HG03469 (cell line): ENCODE data around the gene GID8.
A peak's percentile ranks its signal among the peaks of the same experiment; 100 is the strongest.

ENCODE experiments used
- ATAC-seq: cut with Tn5 transposase; IDR thresholded peaks from one replicate; pipeline ENCODE4 v1.9.1; 2021; ENCODE audit warnings: mild to moderate bottlenecking, moderate library complexity, moderate number of reproducible peaks; ENCODE audit not compliant: unreplicated experiment

Gene GID8

GRCh38 chr20:62938105-62938888, at the start of gene GID8:
Gene GID8, plus strand, starts transcription at chr20:62938147. Its CDS starts 3,356 bp downstream, at chr20:62941503.
- ATAC-seq = peak; percentile 31

GRCh38 chr20:62888406-62888805, 49.5 kb upstream of the GID8 start:
- no peak for ATAC-seq

- no peak for ATAC-seq
Observed at GRCh38 chr20:62888910-62889309, 49.0 kb upstream of the GID8 start.

GRCh38 chr20:62889411-62889810, 48.5 kb upstream of the GID8 start:
- ATAC-seq = no peak

DNA sequence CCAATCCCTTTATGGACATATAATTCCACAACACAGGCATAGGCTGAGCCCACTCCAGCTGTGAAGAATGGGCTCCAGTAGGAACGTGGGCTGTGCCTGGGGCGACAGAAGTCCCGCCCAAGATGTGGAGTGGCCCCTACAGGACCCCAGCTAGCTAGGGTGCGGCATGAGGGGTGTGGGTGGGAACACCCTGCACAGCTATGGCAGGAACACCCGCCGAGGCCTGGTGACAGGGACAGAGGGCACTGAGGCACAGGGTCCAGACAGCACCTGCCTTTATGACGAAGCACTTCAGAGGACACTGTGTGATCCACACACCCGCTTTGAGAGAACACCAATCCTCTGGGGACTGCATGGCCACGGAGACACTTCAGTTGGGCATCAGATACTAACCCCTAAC, 48.1 kb upstream of the GID8 start:
- no peak for ATAC-seq

GRCh38 chr20:62890444-62890843, 47.5 kb upstream of the GID8 start:
- ATAC-seq = no peak

DNA sequence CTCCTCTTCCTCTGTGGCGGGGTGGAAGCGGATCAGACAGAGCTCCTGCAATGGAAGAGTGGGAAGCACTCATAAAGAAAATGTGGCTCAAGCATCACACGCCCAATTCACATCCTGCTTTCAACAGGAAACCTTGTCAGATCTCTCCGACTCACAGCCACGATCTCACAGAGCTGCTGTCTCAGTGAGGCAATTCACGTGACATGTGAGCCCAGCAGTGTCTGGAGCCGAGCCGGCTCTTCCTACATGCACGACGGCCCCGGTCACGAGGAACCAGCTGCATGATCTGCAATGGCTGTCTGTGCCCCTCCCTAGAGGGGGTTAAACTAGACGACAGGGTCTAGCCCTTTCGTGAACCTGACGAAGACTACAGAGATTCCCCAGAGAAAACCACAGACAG, 46.8 kb upstream of the GID8 start:
- ATAC-seq = no peak

- no peak for ATAC-seq
Observed at GRCh38 chr20:62892348-62893304, 45.3 kb upstream of the GID8 start.

DNA sequence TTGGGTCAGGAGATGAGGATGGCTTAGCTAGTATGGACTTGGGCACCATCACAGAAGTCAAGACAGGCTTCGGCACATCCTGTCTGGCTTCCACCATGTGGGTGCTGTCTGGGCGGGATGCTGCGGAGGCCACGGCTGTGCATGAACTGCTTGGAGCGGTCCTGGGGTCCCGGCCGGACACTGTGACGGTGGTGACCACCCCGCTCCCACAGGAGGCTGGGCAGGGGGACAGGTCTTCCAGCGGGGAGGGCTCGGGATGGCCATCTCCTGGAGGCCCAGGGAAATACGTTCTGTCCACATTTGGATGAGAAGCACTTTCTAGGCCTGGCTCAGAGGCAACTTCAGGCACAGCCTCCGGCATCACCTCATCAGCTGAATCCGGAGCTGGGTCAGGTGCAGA, 44.2 kb upstream of the GID8 start:
- ATAC-seq = no peak

- no peak for ATAC-seq
Observed at GRCh38 chr20:62894261-62894660, 43.7 kb upstream of the GID8 start.

DNA sequence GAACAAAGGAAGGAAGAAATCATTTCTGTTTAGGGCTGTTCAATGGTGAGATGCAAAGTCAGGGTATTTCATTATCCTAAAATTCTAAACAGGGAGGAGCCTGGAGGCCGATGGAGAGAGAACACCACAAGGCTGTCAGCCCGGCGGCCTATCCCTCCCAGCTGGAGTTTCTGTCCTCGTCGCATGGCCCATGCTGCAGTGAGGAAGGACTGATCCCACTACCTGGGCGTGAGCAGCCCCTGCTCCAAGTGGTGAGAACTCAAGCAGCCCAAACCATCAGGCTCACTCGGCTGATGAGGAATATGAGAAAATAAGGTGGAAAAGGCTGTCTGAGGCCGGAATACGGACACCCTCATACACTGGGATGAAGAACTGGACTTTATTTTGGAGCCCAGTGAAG, 42.4 kb upstream of the GID8 start:
- ATAC-seq = no peak

GRCh38 chr20:62896526-62896925, 41.4 kb upstream of the GID8 start:
- no peak for ATAC-seq

DNA sequence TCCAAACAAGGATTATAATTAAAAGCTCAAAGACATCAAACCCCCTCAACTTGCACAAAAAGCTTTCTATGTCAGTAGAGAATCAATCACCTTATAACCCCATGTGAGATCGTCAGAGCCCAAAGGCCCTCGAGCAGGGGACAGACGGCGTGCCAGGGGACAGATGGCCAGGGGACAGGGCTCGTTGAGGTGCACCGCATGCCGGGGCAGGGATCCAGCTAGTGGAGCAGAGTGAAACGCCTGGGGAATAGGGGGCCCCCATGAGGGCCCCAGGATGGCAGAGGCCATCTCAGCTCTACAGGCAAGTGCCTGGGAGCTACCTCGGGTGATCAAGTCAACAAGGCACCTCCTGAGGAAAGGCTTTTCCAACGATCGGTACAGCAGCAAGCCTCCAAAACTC, 40.3 kb upstream of the GID8 start:
- no peak for ATAC-seq

DNA sequence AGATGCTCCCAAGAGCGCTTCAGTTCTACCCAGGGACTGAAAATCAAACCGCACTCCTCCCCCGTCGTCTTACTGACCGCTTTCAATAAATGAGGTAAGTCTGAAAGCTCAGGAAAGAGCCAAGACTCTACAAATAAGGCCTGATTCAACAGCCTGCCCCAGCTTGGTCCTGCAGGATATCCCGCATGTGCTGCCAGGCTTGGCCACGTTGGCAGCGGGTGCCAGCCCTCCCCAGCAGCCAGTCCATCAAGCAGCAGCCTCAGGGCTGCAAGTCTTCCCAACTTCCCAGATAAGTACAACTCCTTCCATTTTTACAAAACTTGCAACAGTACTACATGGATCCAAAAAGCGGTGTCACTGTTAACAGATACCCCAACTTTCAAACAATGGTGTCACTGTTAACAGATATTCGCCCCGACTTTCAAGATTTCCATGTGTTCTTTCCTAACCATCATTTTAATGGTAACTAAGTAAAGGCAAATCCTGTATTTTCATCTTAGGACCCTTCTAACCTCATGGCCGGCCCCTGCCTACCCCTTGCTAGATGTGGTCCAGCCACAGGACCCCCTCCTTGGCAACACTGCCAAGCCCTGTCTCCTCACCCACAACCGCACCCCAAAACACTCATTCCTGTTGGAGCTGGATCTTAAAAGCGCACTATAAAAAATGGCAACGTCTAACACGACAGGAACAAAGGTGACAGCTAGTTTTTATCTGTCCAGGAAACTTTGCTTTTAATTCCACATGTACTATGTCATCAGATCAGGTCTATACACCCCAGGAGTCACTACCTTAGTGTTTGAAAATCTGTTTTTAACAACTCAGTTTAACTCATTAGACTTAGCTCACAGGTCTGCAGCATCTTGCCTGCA, 39.6 kb upstream of the GID8 start:
- no peak for ATAC-seq

GRCh38 chr20:62898970-62899632, 38.8 kb upstream of the GID8 start:
- ATAC-seq = no peak

GRCh38 chr20:62899633-62900051, 38.3 kb upstream of the GID8 start:
- ATAC-seq = no peak

DNA sequence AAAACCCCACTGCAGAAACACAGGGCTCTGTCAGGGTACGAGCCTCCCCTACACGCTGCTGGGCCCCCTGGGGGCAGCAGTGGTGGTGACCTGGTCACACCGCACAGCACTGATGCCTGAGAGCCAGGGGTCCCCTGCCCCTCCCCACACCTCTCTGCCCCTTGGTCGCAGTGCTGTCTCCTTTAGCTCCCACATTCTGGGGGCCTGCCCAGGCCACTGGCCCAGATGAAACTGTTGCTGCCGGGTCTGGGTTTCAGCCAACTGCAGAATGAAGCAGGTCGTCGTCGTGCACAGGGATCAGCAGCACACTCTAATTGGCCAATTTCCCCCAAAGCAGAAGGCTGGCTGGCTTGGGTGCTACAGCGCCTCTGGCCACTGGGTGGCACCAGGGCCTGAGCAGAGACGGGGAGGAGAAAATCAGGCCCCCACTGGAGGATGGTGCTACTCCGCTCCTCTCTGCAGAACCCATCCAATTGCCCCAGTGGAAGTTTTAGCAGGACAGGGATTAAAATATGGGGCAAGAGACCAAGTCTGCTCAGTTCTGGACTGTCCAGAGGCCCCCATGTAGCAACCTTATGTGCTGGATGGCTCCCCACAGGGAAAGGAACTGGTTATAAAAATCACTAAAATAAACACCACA, 37.8 kb upstream of the GID8 start:
- ATAC-seq = peak; percentile 57

GRCh38 chr20:62900692-62901584, 37.0 kb upstream of the GID8 start:
- no peak for ATAC-seq

DNA sequence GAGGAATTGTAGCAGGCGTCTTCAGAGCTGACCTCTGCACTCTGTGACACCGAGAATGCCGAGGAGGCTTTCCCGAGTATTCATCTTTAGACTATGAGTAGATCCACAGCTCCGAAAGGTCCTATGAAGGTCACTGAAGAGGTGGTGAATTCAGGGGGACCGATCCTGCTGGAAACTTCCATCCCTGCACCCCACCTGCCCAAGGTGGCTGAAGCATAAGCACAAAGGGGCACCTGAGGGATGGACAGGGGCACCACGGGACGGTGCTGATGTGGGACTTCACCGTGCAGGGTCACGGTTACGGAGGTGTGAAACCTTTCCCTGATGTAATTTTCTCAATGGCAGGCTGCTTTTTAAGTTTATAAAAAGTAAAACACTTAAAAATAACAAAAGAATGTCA, 36.1 kb upstream of the GID8 start:
- no peak for ATAC-seq
